GM18511 (cell line): ENCODE results near the gene USP15.
"Not testable (repeated sequence)": the region's sequence is repeated elsewhere in the genome, so short reads cannot be mapped to it uniquely, and the experiment has no call there.

ENCODE experiments used
- ATAC-seq: cut with Tn5 transposase; IDR thresholded peaks from one replicate; pipeline ENCODE4 v1.9.1; 2021; ENCODE audit warnings: mild to moderate bottlenecking, moderate library complexity; ENCODE audit not compliant: unreplicated experiment

The USP15 gene

GRCh38 chr12:62319058-62319457, 58.9 kb downstream of the USP15 start:
- no peak for ATAC-seq

GRCh38 chr12:62320054-62320453, 59.9 kb downstream of the USP15 start:
- no peak for ATAC-seq

- no peak for ATAC-seq
These were observed 63.2 kb downstream of the USP15 start for GRCh38 chr12:62323386-62323785.

GRCh38 chr12:62328296-62328921, 68.2 kb downstream of the USP15 start:
- no peak for ATAC-seq

GRCh38 chr12:62331306-62331705, 71.1 kb downstream of the USP15 start:
- peak; percentile 84 for ATAC-seq

GRCh38 chr12:62332598-62332997, 72.4 kb downstream of the USP15 start:
- ATAC-seq = no peak

GRCh38 chr12:62335057-62335456, 74.9 kb downstream of the USP15 start:
- ATAC-seq = no peak

GRCh38 chr12:62335796-62336195, 75.6 kb downstream of the USP15 start:
- ATAC-seq = no peak

GRCh38 chr12:62337643-62338042, 77.4 kb downstream of the USP15 start:
- not testable (repeated sequence) for ATAC-seq

GRCh38 chr12:62342614-62343303, 82.6 kb downstream of the USP15 start:
- not testable (repeated sequence) for ATAC-seq

- not testable (repeated sequence) for ATAC-seq
These were observed 83.3 kb downstream of the USP15 start for GRCh38 chr12:62343304-62344120.

GRCh38 chr12:62344731-62345556, 84.7 kb downstream of the USP15 start:
- not testable (repeated sequence) for ATAC-seq

GRCh38 chr12:62345667-62346066, 85.5 kb downstream of the USP15 start:
- no peak for ATAC-seq

GRCh38 chr12:62346817-62347216, 86.6 kb downstream of the USP15 start:
- no peak for ATAC-seq

- no peak for ATAC-seq
These were observed 87.9 kb downstream of the USP15 start for GRCh38 chr12:62347922-62348650.

- ATAC-seq = no peak
These were observed 90.3 kb downstream of the USP15 start for GRCh38 chr12:62350554-62350953.

GRCh38 chr12:62351326-62351725, 91.1 kb downstream of the USP15 start:
- ATAC-seq = no peak

- ATAC-seq = no peak
These were observed 100.8 kb downstream of the USP15 start for GRCh38 chr12:62361048-62361447.

- ATAC-seq = no peak
These were observed 103.3 kb downstream of the USP15 start for GRCh38 chr12:62363506-62363905.

- not testable (repeated sequence) for ATAC-seq
These were observed 104.5 kb downstream of the USP15 start for GRCh38 chr12:62364697-62365096.
